HepG2 (cell line): Measurements from ENCODE around the gene FNDC3A.

Experiments used
- POLR2A ChIP-seq, 2 experiments: IDR thresholded peaks; 2 replicates each; pipeline ENCODE4 v1.6.1; 2011; ENCODE audit warnings: low read depth in 2 of 2, low read length in 2 of 2, mild to moderate bottlenecking in 1 of 2, moderate library complexity in 1 of 2; ENCODE audit not compliant: insufficient read depth in 1 of 2
- SP2 ChIP-seq: sonication (generic); formaldehyde crosslinking; IDR thresholded peaks from 2 replicates; pipeline ENCODE4 v1.5.1; 2020; ENCODE audit warnings: mild to moderate bottlenecking, missing genetic modification reagents
- SRF ChIP-seq: IDR thresholded peaks from 2 replicates; pipeline ENCODE4 v1.6.1; 2011; ENCODE audit warnings: mild to moderate bottlenecking, low read depth, low read length, moderate library complexity
- XRCC5 ChIP-seq: fragments of 200-400 bp; formaldehyde crosslinking; optimal IDR thresholded peaks from 2 replicates; pipeline ENCODE3; 2017; ENCODE audit warnings: mild to moderate bottlenecking, low read length
- ZIK1 ChIP-seq: sonication (generic); formaldehyde crosslinking; IDR thresholded peaks from 2 replicates; pipeline ENCODE4 v1.5.0; 2020; ENCODE audit warnings: mild to moderate bottlenecking, low read depth, missing genetic modification reagents, borderline replicate concordance
- ZNF703 ChIP-seq: sonication (generic); formaldehyde crosslinking; IDR thresholded peaks from 2 replicates; pipeline ENCODE4 v1.5.1; 2020; ENCODE audit warnings: missing genetic modification reagents, mild to moderate bottlenecking, moderate library complexity, borderline replicate concordance
- TF ChIP-seq, protein P1 (sequence below): sonication (generic); IDR thresholded peaks from 2 replicates; pipeline ENCODE4 v1.6.1; 2016; ENCODE audit warnings: low read depth, borderline replicate concordance
- TF ChIP-seq, protein P2 (sequence below): sonication (generic); formaldehyde crosslinking; IDR thresholded peaks from 2 replicates; pipeline ENCODE4 v1.5.0; 2020; ENCODE audit warnings: mild to moderate bottlenecking, missing genetic modification reagents, moderate library complexity
- TF ChIP-seq, protein P3 (sequence below): sonication (generic); formaldehyde crosslinking; IDR thresholded peaks from 2 replicates; pipeline ENCODE4 v1.4.0; 2020; ENCODE audit warnings: missing genetic modification reagents, borderline replicate concordance

DNA sequence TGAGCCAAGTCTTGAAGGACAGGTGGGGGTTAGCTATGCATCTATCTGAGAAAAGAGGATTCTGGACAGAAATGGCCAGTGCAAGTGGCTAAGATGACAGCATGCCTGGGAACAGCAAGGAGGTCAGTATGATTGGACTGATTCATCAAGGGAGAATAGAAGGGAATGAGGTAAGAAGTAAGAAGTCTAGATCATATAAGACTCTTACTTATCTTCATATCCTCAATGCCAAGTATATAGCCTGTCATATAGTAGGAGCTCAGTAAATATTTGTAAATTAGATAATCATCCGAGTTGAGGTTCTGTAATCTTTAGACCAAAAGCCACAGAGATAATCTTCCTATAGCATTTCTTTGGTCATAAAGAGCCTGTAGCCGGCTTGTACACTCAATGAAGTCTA is 141.2 kb downstream of the FNDC3A start:
- TF ChIP-seq, protein P1, sequence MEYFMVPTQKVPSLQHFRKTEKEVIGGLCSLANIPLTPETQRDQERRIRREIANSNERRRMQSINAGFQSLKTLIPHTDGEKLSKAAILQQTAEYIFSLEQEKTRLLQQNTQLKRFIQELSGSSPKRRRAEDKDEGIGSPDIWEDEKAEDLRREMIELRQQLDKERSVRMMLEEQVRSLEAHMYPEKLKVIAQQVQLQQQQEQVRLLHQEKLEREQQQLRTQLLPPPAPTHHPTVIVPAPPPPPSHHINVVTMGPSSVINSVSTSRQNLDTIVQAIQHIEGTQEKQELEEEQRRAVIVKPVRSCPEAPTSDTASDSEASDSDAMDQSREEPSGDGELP, result no peak
- TF ChIP-seq SRF (no peak), SP2 (CRISPR knock-in tag) (no peak), ZIK1 (CRISPR knock-in tag) (no peak), ZNF703 (no peak), XRCC5 (no peak), POLR2A (IDR thresholded peaks at IDR 0.05; ENCODE audit: insufficient read depth in 1 of 2, low read depth in 2 of 2, low read length in 2 of 2) (no peak)
- TF ChIP-seq, protein P2, sequence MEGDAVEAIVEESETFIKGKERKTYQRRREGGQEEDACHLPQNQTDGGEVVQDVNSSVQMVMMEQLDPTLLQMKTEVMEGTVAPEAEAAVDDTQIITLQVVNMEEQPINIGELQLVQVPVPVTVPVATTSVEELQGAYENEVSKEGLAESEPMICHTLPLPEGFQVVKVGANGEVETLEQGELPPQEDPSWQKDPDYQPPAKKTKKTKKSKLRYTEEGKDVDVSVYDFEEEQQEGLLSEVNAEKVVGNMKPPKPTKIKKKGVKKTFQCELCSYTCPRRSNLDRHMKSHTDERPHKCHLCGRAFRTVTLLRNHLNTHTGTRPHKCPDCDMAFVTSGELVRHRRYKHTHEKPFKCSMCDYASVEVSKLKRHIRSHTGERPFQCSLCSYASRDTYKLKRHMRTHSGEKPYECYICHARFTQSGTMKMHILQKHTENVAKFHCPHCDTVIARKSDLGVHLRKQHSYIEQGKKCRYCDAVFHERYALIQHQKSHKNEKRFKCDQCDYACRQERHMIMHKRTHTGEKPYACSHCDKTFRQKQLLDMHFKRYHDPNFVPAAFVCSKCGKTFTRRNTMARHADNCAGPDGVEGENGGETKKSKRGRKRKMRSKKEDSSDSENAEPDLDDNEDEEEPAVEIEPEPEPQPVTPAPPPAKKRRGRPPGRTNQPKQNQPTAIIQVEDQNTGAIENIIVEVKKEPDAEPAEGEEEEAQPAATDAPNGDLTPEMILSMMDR (CRISPR knock-in tag), result no peak
- TF ChIP-seq, protein P3, sequence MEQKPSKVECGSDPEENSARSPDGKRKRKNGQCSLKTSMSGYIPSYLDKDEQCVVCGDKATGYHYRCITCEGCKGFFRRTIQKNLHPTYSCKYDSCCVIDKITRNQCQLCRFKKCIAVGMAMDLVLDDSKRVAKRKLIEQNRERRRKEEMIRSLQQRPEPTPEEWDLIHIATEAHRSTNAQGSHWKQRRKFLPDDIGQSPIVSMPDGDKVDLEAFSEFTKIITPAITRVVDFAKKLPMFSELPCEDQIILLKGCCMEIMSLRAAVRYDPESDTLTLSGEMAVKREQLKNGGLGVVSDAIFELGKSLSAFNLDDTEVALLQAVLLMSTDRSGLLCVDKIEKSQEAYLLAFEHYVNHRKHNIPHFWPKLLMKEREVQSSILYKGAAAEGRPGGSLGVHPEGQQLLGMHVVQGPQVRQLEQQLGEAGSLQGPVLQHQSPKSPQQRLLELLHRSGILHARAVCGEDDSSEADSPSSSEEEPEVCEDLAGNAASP, result no peak
